Spleen (tissue), 11 donors: ENCODE measurements around the gene CTNNBL1. TPM values are rescaled to one million over a fixed set of nuclear protein-coding genes. Genes with fewer than 3 reads are reported as not detected.
"Not testable (repeated sequence)": the region's sequence is repeated elsewhere in the genome, so short reads cannot be mapped to it uniquely, and the experiment has no call there.

ENCODE experiments used
- DNase-seq: peaks from one replicate; pipeline ENCODE4 v3.0.0-alpha.2; 2020
- H3K27ac ChIP-seq, 8 donors: fragments of 200-600 bp; sonication (generic) in 7 of 8; 1 replicate in 4 of 8; 2 replicates in 4 of 8; pipeline versions ENCODE4 v1.5.0 to v1.8.0; 2016 to 2021; ENCODE audit warnings: inconsistent platforms in 4 of 8, mild to moderate bottlenecking in 4 of 8, moderate library complexity in 1 of 8
- H3K27me3 ChIP-seq, 7 donors: fragments of 200-600 bp; sonication (generic) in 6 of 7; replicated peaks in 1 of 7; 1 replicate in 4 of 7; 2 replicates in 3 of 7; pipeline versions ENCODE4 v1.5.0 to v1.8.0; 2016 to 2021; ENCODE audit warnings: inconsistent platforms in 3 of 7, mild to moderate bottlenecking in 1 of 7
- H3K36me3 ChIP-seq, 6 donors: fragments of 200-600 bp; sonication (generic) in 5 of 6; 1 replicate in 4 of 6; 2 replicates in 2 of 6; pipeline versions ENCODE4 v1.5.0 to v1.8.0; 2016 to 2021; ENCODE audit warnings: inconsistent platforms in 2 of 6
- H3K4me1 ChIP-seq, 6 donors: fragments of 200-600 bp; sonication (generic) in 5 of 6; 1 replicate in 3 of 6; 2 replicates in 3 of 6; pipeline versions ENCODE4 v1.5.0 to v1.8.0; 2016 to 2021; ENCODE audit warnings: inconsistent platforms in 3 of 6
- H3K4me3 ChIP-seq, 8 donors: fragments of 200-600 bp; sonication (generic) in 7 of 8; 1 replicate in 4 of 8; 2 replicates in 4 of 8; pipeline versions ENCODE4 v1.5.0 to v1.8.0; 2016 to 2021; ENCODE audit warnings: inconsistent platforms in 4 of 8, mild to moderate bottlenecking in 4 of 8, moderate library complexity in 2 of 8
- H3K9me3 ChIP-seq, 8 donors: fragments of 200-600 bp; sonication (generic) in 7 of 8; 1 replicate in 4 of 8; 2 replicates in 4 of 8; pipeline versions ENCODE4 v1.5.0 to v1.8.0; 2016 to 2021; ENCODE audit warnings: inconsistent platforms in 4 of 8
- CTCF ChIP-seq, 11 experiments: fragments of 200-600 bp in 7 of 11; fragments of 450-650 bp in 4 of 11; sonication (generic) in 4 of 11; IDR thresholded peaks in 8 of 11; conservative IDR thresholded peaks in 3 of 11; 1 replicate in 7 of 11; 2 replicates in 4 of 11; pipeline versions ENCODE4 v1.4.0 to v1.8.0; 2016 to 2021; ENCODE audit warnings: antibody characterized with exemption in 11 of 11, inconsistent platforms in 4 of 11, mild to moderate bottlenecking in 1 of 11
- POLR2A ChIP-seq, 3 donors: fragments of 450-650 bp; IDR thresholded peaks; one replicate each; pipeline ENCODE4 v1.5.1; 2017; ENCODE audit warnings: antibody characterized with exemption in 3 of 3, mild to moderate bottlenecking in 1 of 3
- POLR2AphosphoS5 ChIP-seq, 3 donors: sonication (generic); formaldehyde crosslinking; IDR thresholded peaks; one replicate each; pipeline ENCODE4 v1.5.1; 2017; ENCODE audit warnings: antibody characterized with exemption in 3 of 3
- WGBS, 5 donors: extraction: QIAGEN DNeasy Blood & Tissue Kit in 3 of 5; methylation state at CpG; one replicate each; pipeline versions ENCODE4 v1.1.5 to v1.1.7; 2013 to 2018; 5-methylcytosine and 5-hydroxymethylcytosine counted together
- intact Hi-C: fragments of 100-400 bp; cut with DNase I; formaldehyde crosslinking; loops from one replicate; pipeline ENCODE4 v1.15.0; 2023; ENCODE audit warnings: low total_unique reads
- polyA plus RNA-seq, 3 donors: library from polyadenylated mRNA; stranded (reverse); fragments of 200-250 nt; gene quantifications; one replicate each; pipeline ENCODE4 v1.2.1, GENCODE V29; 2013
- total RNA-seq, 7 donors: library from RNA; depleted of rRNA in 3 of 7; stranded (reverse); fragments of >200 nt in 3 of 7; fragmentation: NEBNext Ultra II Directional in 4 of 7; extraction: Animal tissue kit (Norgen Biotek cat#: 25700) in 4 of 7; gene quantifications; one replicate each; pipeline versions ENCODE4 v1.1.0 to v1.2.1, GENCODE V29; 2016 to 2021
- donor health status: healthy with polysubstance abuse.
- donor health status: DM: no; HTN: no; CAD: no; lungs with moderate emphysema.
- donor health status: DM: no; HTN: no; CAD: no.
- donor health status: Bipolar disorder and iron deficiency.
- donor health status: healthy.
- donor health status: DM: no; HTN: no; CAD: no.
- donor health status: DM: yes; HTN: yes; CAD: no.

CTNNBL1 gene
- total and polyA plus RNA-seq, 10 donors: 46.5 to 135 (median 82.9) TPM

- DNase-seq: no peak
- H3K4me3 ChIP-seq: no peak overlapping the region
- H3K9me3 ChIP-seq: no peaks in the 10 kb centered on the region
- intact Hi-C loops: no loop called here
- 80 to 88% (median 84%) methylated on average over 6 of the region's 6 CpGs for WGBS, 5 donors
- no peaks in the 10 kb centered on the region for H3K36me3 ChIP-seq
- peaks cover 0 to 4% (median 0%) of the 10 kb centered on the region in 6 donors for H3K4me1 ChIP-seq
- H3K27ac ChIP-seq: no peak overlapping the region
- no peak for TF ChIP-seq POLR2AphosphoS5 (IDR thresholded peaks at IDR 0.05)
- TF ChIP-seq POLR2A (IDR thresholded peaks at IDR 0.05): no peak
- TF ChIP-seq CTCF (IDR thresholded peaks at IDR 0.05 in 8 of 11, conservative IDR thresholded peaks at IDR 0.05 in 3 of 11): no peak
- no peaks in the 10 kb centered on the region for H3K27me3 ChIP-seq
Measured at GRCh38 chr20:37656945-37657344, 36.9 kb upstream of the CTNNBL1 start.

GRCh38 chr20:37657924-37658804 is 35.7 kb upstream of the CTNNBL1 start:
- no peaks in the 10 kb centered on the region for H3K4me1 ChIP-seq
- intact Hi-C loops: no loop called here
- no peak overlapping the region for H3K27ac ChIP-seq
- no peaks in the 10 kb centered on the region for H3K9me3 ChIP-seq
- no peak for DNase-seq
- 58 to 70% (median 61%) methylated on average over 6 of the region's 6 CpGs for WGBS, 5 donors
- TF ChIP-seq CTCF (IDR thresholded peaks at IDR 0.05 in 8 of 11, conservative IDR thresholded peaks at IDR 0.05 in 3 of 11) (no peak), POLR2A (IDR thresholded peaks at IDR 0.05) (no peak), POLR2AphosphoS5 (IDR thresholded peaks at IDR 0.05) (no peak)
- no peaks in the 10 kb centered on the region for H3K36me3 ChIP-seq
- H3K27me3 ChIP-seq: no peaks in the 10 kb centered on the region
- H3K4me3 ChIP-seq: no peak overlapping the region

GRCh38 chr20:37661519-37661918 is 32.3 kb upstream of the CTNNBL1 start:
- 78 to 82% (median 81%) methylated on average over 6 of the region's 6 CpGs for WGBS, 5 donors
- H3K27ac ChIP-seq: no peak overlapping the region
- H3K4me3 ChIP-seq: no peak overlapping the region
- intact Hi-C loops: no loop called here
- no peaks in the 10 kb centered on the region for H3K36me3 ChIP-seq
- H3K27me3 ChIP-seq: no peaks in the 10 kb centered on the region
- no peak for DNase-seq
- no peaks in the 10 kb centered on the region for H3K4me1 ChIP-seq
- H3K9me3 ChIP-seq: peaks cover 0 to 21% (median 13%) of the 10 kb centered on the region in 8 donors
- TF ChIP-seq POLR2A (IDR thresholded peaks at IDR 0.05) (no peak), POLR2AphosphoS5 (IDR thresholded peaks at IDR 0.05) (no peak), CTCF (IDR thresholded peaks at IDR 0.05 in 8 of 11, conservative IDR thresholded peaks at IDR 0.05 in 3 of 11) (no peak)

GRCh38 chr20:37662308-37662707 is 31.5 kb upstream of the CTNNBL1 start:
- whole genome bisulfite sequencing, 5 donors: 62 to 71% (median 64%) methylated on average over 3 of the region's 3 CpGs
- Histone ChIP-seq H3K27me3 (no peaks in the 10 kb centered on the region), H3K4me3 (no peak overlapping the region), H3K36me3 (no peaks in the 10 kb centered on the region), H3K4me1 (no peaks in the 10 kb centered on the region), H3K27ac (no peak overlapping the region), H3K9me3 (peaks cover 0 to 21% (median 13%) of the 10 kb centered on the region in 8 donors)
- TF ChIP-seq POLR2A (IDR thresholded peaks at IDR 0.05): no peak
- no peak for TF ChIP-seq CTCF (IDR thresholded peaks at IDR 0.05 in 8 of 11, conservative IDR thresholded peaks at IDR 0.05 in 3 of 11)
- TF ChIP-seq POLR2AphosphoS5 (IDR thresholded peaks at IDR 0.05): no peak
- DNase-seq: no peak
- intact Hi-C loops: no loop called here

- intact Hi-C loops, H3K36me3 ChIP-seq, H3K4me3 ChIP-seq, DNase-seq, H3K4me1 ChIP-seq, H3K27ac ChIP-seq: not testable (repeated sequence)
- 89 to 98% (median 95%) methylated on average over 4 of the region's 4 CpGs for WGBS, 5 donors
- Histone ChIP-seq H3K27me3 (peaks cover 0 to 12% (median 0%) of the 10 kb centered on the region in 7 donors), H3K9me3 (peaks cover 0 to 21% (median 13%) of the 10 kb centered on the region in 8 donors)
Measured at GRCh38 chr20:37664595-37664994, 29.2 kb upstream of the CTNNBL1 start.
